Epidermal melanocyte (primary cell): Measurements from ENCODE around the gene CSRNP3.

Source experiments
- DNase-seq: peaks from one replicate; pipeline ENCODE4 v3.0.0; 2011; ENCODE audit warnings: low spot score; ENCODE audit not compliant: insufficient read length

The CSRNP3 gene

GRCh38 chr2:165469417-165469816 is at the start of gene CSRNP3:
CSRNP3 (plus strand) TSS chr2:165469698; CDS start chr2:165595066, 125,368 bp downstream.
- DNase-seq, result peak; percentile 75

- DNase-seq, result no peak
Observed at GRCh38 chr2:165420231-165420630, 49.3 kb upstream of the CSRNP3 start.

- DNase-seq, result no peak
Observed at GRCh38 chr2:165423081-165423480, 46.4 kb upstream of the CSRNP3 start.

- DNase-seq, result no peak
Observed at GRCh38 chr2:165425556-165425955, 43.9 kb upstream of the CSRNP3 start.

GRCh38 chr2:165427686-165428085 is 41.8 kb upstream of the CSRNP3 start:
- DNase-seq, result no peak

- DNase-seq, result no peak
Observed at GRCh38 chr2:165428926-165429325, 40.6 kb upstream of the CSRNP3 start.

GRCh38 chr2:165431014-165431413 is 38.5 kb upstream of the CSRNP3 start:
- DNase-seq, result no peak

GRCh38 chr2:165432234-165432966 is 37.1 kb upstream of the CSRNP3 start:
- no peak for DNase-seq

- DNase-seq, result no peak
Observed at GRCh38 chr2:165434865-165435496, 34.5 kb upstream of the CSRNP3 start.

- no peak for DNase-seq
Observed at GRCh38 chr2:165435611-165436010, 33.9 kb upstream of the CSRNP3 start.

- DNase-seq, result no peak
Observed at GRCh38 chr2:165436559-165436958, 32.9 kb upstream of the CSRNP3 start.

- peak; percentile 56 for DNase-seq
Observed at GRCh38 chr2:165440367-165440766, 29.1 kb upstream of the CSRNP3 start.

- DNase-seq, result no peak
Observed at GRCh38 chr2:165443511-165443910, 26.0 kb upstream of the CSRNP3 start.

GRCh38 chr2:165448406-165448805 is 21.1 kb upstream of the CSRNP3 start:
- no peak for DNase-seq

GRCh38 chr2:165450156-165450555 is 19.3 kb upstream of the CSRNP3 start:
- DNase-seq, result no peak

- DNase-seq, result no peak
Observed at GRCh38 chr2:165452327-165452726, 17.2 kb upstream of the CSRNP3 start.

- DNase-seq, result no peak
Observed at GRCh38 chr2:165453561-165454094, 15.9 kb upstream of the CSRNP3 start.

- no peak for DNase-seq
Observed at GRCh38 chr2:165454905-165455304, 14.6 kb upstream of the CSRNP3 start.

GRCh38 chr2:165456027-165456426 is 13.5 kb upstream of the CSRNP3 start:
- no peak for DNase-seq

GRCh38 chr2:165462443-165462842 is 7.1 kb upstream of the CSRNP3 start:
- DNase-seq, result no peak

GRCh38 chr2:165466386-165466785 is 3.1 kb upstream of the CSRNP3 start:
- no peak for DNase-seq

GRCh38 chr2:165467921-165468320 is 1.6 kb upstream of the CSRNP3 start:
- no peak for DNase-seq

- no peak for DNase-seq
Observed at GRCh38 chr2:165470361-165470760, 863 bp downstream of the CSRNP3 start.
